ENCODE measurements around the gene ADAMTSL5. TPM values are rescaled to one million over a fixed set of nuclear protein-coding genes. Genes with fewer than 3 reads are reported as not detected.
"Not testable (repeated sequence)": the region's sequence is repeated elsewhere in the genome, so short reads cannot be mapped to it uniquely, and the experiment has no call there.

The ADAMTSL5 gene
- total RNA-seq, 2 experiments from 2014 or later, result 0.34 TPM; not detected in 1

DNA sequence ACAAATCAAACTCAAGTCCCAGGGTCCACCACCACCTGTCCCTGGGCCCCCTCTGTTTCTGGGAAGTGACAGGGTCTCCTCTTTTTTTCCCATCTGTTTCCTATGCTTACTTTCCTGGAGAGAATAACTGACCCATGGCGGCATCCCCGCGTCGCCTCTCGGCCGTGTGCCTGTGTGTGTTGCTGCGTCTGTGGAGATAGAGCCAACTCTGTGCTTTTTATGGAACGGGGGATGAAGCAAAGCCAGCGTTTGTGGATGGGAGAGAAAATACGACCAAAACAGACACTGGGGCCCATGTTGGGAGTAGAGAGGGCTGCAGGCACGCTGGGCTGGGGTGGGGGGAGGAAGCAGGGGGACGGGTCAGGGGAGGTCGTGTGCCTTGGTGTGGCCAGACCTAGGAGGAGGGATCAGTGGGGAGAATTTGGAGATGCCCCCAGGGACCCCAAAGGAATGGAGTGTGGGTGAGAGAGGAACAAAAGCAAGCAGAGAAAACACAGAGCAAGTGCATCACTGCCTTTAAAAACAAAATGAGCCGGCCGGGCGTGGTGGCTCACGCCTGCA lies 27.6 kb upstream of the ADAMTSL5 start:
- Histone ChIP-seq H3K36me3 (ENCODE audit: insufficient read depth, low read length) (no peaks in the 10 kb centered on the region), H3K4me3 (ENCODE audit: low read depth, low read length, poor library complexity, severe bottlenecking) (no peak overlapping the region), H3K9me2 (ENCODE audit: insufficient read depth, low read length) (no peaks in the 10 kb centered on the region), H2AFZ (ENCODE audit: low read length) (no peak overlapping the region), H4K20me1 (ENCODE audit: insufficient read depth, low read length) (no peaks in the 10 kb centered on the region), H3K27ac (ENCODE audit: low read depth, low read length, poor library complexity, severe bottlenecking) (no peak overlapping the region), H3K9me3 (ENCODE audit: low read length) (no peaks in the 10 kb centered on the region), H3K4me2 (ENCODE audit: low read length) (no peak overlapping the region), H3K4me1 (ENCODE audit: insufficient read depth, low read length, poor library complexity, severe bottlenecking) (no peaks in the 10 kb centered on the region), H3K79me2 (ENCODE audit: insufficient read depth, low read depth, low read length) (no peaks in the 10 kb centered on the region)
- POLR2A ChIA-PET, result no interaction called here
- TF ChIP-seq CTCF (conservative IDR thresholded peaks at IDR 0.05; ENCODE audit: low read length), result no peak
- TF ChIP-seq EZH2phosphoT487 (IDR thresholded peaks at IDR 0.05; ENCODE audit: borderline replicate concordance, low read depth, low read length), result no peak
- no peak for DNase-seq (ENCODE audit: low spot score)
- CTCF ChIA-PET (ENCODE audit: unreplicated experiment), result no interaction called here
- intact Hi-C loops (cut with micrococcal nuclease; ENCODE audit: unreplicated experiment), result no loop called here
- no TSS peak for BruUV-seq (replicated peaks)

- H3K9me3 ChIP-seq (ENCODE audit: low read length); intact Hi-C loops (cut with micrococcal nuclease; ENCODE audit: unreplicated experiment); BruUV-seq (replicated peaks); H3K4me2 ChIP-seq (ENCODE audit: low read length); H3K36me3 ChIP-seq (ENCODE audit: insufficient read depth, low read length); H3K4me1 ChIP-seq (ENCODE audit: insufficient read depth, low read length, poor library complexity, severe bottlenecking); H3K4me3 ChIP-seq (ENCODE audit: low read depth, low read length, poor library complexity, severe bottlenecking); H3K79me2 ChIP-seq (ENCODE audit: insufficient read depth, low read depth, low read length); DNase-seq (ENCODE audit: low spot score); H2AFZ ChIP-seq (ENCODE audit: low read length); H4K20me1 ChIP-seq (ENCODE audit: insufficient read depth, low read length); H3K9me2 ChIP-seq (ENCODE audit: insufficient read depth, low read length); CTCF ChIA-PET (ENCODE audit: unreplicated experiment); H3K27ac ChIP-seq (ENCODE audit: low read depth, low read length, poor library complexity, severe bottlenecking): not testable (repeated sequence)
- POLR2A ChIA-PET, result interaction anchor here (0.7 kb wide), 1 partner anchor 291 kb away, joined by 7 read pairs; no protein-coding TSS in a partner anchor
These were observed 26.9 kb upstream of the ADAMTSL5 start for GRCh38 chr19:1539749-1540148.

DNA sequence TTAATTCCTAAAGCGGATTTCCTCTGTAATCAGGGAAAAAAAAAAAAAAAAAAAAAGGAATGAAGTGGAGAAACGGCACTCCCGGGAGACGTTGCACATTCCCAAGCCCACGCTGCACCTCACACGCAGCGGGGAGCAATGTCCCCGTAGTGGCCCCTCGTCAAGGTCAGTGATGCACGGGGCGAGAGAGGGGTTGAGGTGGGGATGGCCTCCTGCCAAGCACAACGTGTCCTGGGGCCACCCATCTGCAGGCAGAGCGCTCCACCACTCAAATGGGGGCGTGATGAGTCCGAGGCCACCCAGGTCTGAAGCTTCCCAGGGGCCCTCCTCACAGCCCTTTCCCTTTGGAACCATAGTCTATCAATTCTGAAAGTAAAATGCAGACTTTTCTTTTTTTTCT lies 26.2 kb upstream of the ADAMTSL5 start:
- Histone ChIP-seq H4K20me1 (ENCODE audit: insufficient read depth, low read length) (no peaks in the 10 kb centered on the region), H3K79me2 (ENCODE audit: insufficient read depth, low read depth, low read length) (no peaks in the 10 kb centered on the region), H2AFZ (ENCODE audit: low read length) (no peak overlapping the region), H3K4me1 (ENCODE audit: insufficient read depth, low read length, poor library complexity, severe bottlenecking) (no peaks in the 10 kb centered on the region), H3K4me2 (ENCODE audit: low read length) (no peak overlapping the region), H3K9me3 (ENCODE audit: low read length) (no peaks in the 10 kb centered on the region), H3K36me3 (ENCODE audit: insufficient read depth, low read length) (no peaks in the 10 kb centered on the region), H3K9me2 (ENCODE audit: insufficient read depth, low read length) (no peaks in the 10 kb centered on the region), H3K4me3 (ENCODE audit: low read depth, low read length, poor library complexity, severe bottlenecking) (no peak overlapping the region), H3K27ac (ENCODE audit: low read depth, low read length, poor library complexity, severe bottlenecking) (no peak overlapping the region)
- no peak for DNase-seq (ENCODE audit: low spot score)
- ChIA-PET CTCF (ENCODE audit: unreplicated experiment) (no interaction called here), POLR2A (no interaction called here)
- TF ChIP-seq CTCF (conservative IDR thresholded peaks at IDR 0.05; ENCODE audit: low read length) (no peak), EZH2phosphoT487 (IDR thresholded peaks at IDR 0.05; ENCODE audit: borderline replicate concordance, low read depth, low read length) (no peak)
- BruUV-seq (replicated peaks), result no TSS peak
- intact Hi-C loops (cut with micrococcal nuclease; ENCODE audit: unreplicated experiment), result no loop called here

DNA sequence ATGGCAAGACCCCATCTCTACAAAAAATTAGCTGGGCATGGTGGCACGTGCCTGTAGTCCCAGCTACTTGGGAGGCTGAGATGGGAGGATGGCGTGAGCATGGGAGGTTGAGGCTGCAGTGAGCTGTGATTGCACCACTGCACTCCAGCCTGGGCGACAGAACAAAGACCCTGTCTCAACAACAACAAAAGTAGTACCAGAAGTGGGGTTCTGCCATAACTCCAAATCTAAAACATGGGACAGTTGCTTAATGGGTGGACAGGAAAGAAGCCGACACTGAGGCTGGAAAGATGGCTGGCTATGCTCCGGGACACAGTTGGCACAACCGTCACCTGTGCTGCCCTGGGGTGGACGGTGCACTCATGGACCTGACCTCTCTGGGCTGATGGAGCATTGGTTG lies 22.9 kb upstream of the ADAMTSL5 start:
- BruUV-seq (replicated peaks); CTCF ChIA-PET (ENCODE audit: unreplicated experiment); POLR2A ChIA-PET; H3K4me1 ChIP-seq (ENCODE audit: insufficient read depth, low read length, poor library complexity, severe bottlenecking); H3K4me2 ChIP-seq (ENCODE audit: low read length); DNase-seq (ENCODE audit: low spot score); H3K9me2 ChIP-seq (ENCODE audit: insufficient read depth, low read length); H4K20me1 ChIP-seq (ENCODE audit: insufficient read depth, low read length); H3K4me3 ChIP-seq (ENCODE audit: low read depth, low read length, poor library complexity, severe bottlenecking); H2AFZ ChIP-seq (ENCODE audit: low read length); H3K27ac ChIP-seq (ENCODE audit: low read depth, low read length, poor library complexity, severe bottlenecking); H3K36me3 ChIP-seq (ENCODE audit: insufficient read depth, low read length); intact Hi-C loops (cut with micrococcal nuclease; ENCODE audit: unreplicated experiment); H3K79me2 ChIP-seq (ENCODE audit: insufficient read depth, low read depth, low read length); H3K9me3 ChIP-seq (ENCODE audit: low read length): not testable (repeated sequence)
